ENCODE measurements around the gene IL34. TPM values are rescaled to one million over a fixed set of nuclear protein-coding genes. Genes with fewer than 3 reads are reported as not detected.
A peak's percentile ranks its signal among the peaks of the same experiment; 100 is the strongest.

IL34 gene
- total RNA-seq (2014; rRNA removed; shearing (Covaris generic)) (1.0 TPM in 1 of 2 replicates, not detected in the other), polyA plus RNA-seq (2016; fragmentation: Nextera tagmentation; extraction: Ambion mirVana) (0.15 TPM in 1 of 2 replicates, not detected in the other)

DNA sequence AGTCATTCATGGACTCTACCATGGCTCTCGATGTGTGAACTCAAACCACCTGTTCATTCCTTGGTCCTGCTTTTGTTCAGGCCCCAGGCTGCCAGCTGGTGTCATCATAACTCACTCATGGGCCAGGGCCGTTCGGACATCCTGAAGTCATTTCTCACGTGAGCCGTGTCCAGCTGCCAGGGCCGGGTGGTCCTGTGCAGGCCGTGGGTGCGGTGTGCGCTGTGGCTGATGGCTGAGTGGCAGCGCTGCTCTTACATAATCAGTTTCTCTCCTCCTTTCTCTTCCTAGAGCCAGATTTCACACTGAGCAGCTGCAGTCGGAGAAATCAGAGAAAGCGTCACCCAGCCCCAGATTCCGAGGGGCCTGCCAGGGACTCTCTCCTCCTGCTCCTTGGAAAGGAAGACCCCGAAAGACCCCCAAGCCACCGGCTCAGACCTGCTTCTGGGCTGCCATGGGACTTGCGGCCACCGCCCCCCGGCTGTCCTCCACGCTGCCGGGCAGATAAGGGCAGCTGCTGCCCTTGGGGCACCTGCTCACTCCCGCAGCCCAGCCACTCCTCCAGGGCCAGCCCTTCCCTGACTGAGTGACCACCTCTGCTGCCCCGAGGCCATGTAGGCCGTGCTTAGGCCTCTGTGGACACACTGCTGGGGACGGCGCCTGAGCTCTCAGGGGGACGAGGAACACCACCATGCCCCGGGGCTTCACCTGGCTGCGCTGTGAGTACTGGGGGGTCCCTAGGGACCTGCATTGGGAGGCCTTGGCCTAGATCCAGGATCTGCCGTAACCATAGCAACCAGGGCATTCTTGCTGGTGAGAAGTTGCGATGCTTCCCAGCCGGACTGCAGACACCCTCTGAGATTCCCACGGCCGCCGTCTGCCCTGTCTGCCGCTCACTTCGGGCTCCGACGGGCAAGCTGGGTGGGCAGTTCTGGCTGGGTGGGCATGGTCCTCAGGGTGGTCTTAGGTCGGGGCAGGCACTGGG is at the start of gene IL34:
Gene IL34 (plus strand): TSS at position 300 of the 982 bp plus-strand sequence. CDS start 389 bp downstream, at position 689.
- Histone ChIP-seq H3K27ac (no peak within 1 kb of the TSS), H3K36me3 (ENCODE audit: low read depth) (no peaks in the 10 kb centered on the region), H2AFZ (0 out of 2 replicates have a peak within 1 kb of the TSS, but pooled peaks have one; percentile 39), H3K9me2 (ENCODE audit: insufficient read depth) (no peaks in the 10 kb centered on the region), H3K4me2 (ENCODE audit: unreplicated experiment) (no peak within 1 kb of the TSS), H3F3A (ENCODE audit: insufficient read depth) (no peaks in the 10 kb centered on the region), H3K9ac (no peak within 1 kb of the TSS), H3K27me3 (replicated peaks; ENCODE audit: insufficient read depth) (no peaks in the 10 kb centered on the region), H3K9me3 (ENCODE audit: low read depth) (no peaks in the 10 kb centered on the region), H4K20me1 (ENCODE audit: insufficient read depth) (no peaks in the 10 kb centered on the region), H3K4me1 (ENCODE audit: insufficient read depth) (0 out of 2 replicates have a peak, but pooled peaks cover 7% of the 10 kb centered on the region), H3K79me2 (ENCODE audit: insufficient read depth) (no peaks in the 10 kb centered on the region), H3K4me3 (no peak within 1 kb of the TSS)
- in situ Hi-C loops (cut with MboI): loop anchor here (10.0 kb wide), 2 partner anchors 112 to 292 kb away; no protein-coding TSS in a partner anchor
- DNase-seq: peak; percentile 45
- WGBS, 2 experiments (ENCODE audit: low coverage in 1 of 2, low lambda C conversion rate in 2 of 2, missing lambda C conversion rate in 2 of 2): 44 to 45% methylated on average over 37 to 38 of the region's 39 CpGs
- TF ChIP-seq EZH2 (IDR thresholded peaks at IDR 0.05; ENCODE audit: insufficient read depth, poor library complexity, severe bottlenecking): no peak
- no peak for TF ChIP-seq EZH2phosphoT487 (IDR thresholded peaks at IDR 0.05; ENCODE audit: insufficient read depth, low read depth)

- WGBS, 2 experiments (ENCODE audit: low coverage in 1 of 2, low lambda C conversion rate in 2 of 2, missing lambda C conversion rate in 2 of 2): 53 to 56% methylated on average over 4 of the region's 4 CpGs
- in situ Hi-C loops (cut with MboI): no loop called here
Observed at GRCh38 chr16:70597135-70597835, 49.1 kb upstream of the IL34 start.

DNA sequence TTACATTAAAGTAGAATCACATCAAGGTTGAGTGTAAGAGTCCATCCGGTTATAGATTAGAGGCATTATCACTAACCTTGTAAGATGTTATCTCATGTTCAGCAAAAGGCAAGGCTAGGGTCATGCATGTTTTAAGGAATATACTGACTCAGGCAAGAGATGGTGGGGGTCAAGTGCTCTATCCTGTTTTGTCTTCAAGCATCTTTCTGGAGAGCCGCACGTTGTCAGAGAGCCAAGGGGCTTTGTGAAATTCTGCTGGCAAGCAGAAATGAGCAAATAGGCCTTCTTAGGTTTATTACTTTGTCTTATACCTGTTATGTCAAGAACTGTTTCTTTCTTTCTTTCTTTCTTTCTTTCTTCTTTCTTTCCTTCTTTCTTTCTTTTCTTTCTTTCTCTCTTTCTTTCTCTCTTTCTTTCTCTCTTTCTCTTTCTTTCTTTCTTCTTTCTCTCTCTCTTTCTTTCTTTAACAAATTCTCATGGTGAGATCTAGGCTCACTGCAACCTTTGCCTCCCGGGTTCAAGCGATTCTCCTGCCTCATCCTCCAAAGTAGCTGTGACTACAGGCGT is 47.3 kb upstream of the IL34 start:
- H3F3A ChIP-seq (ENCODE audit: insufficient read depth): no peaks in the 10 kb centered on the region
- WGBS, 2 experiments (ENCODE audit: low coverage in 1 of 2, low lambda C conversion rate in 2 of 2, missing lambda C conversion rate in 2 of 2): 77 to 86% methylated on average over 6 of the region's 6 CpGs
- no peaks in the 10 kb centered on the region for H4K20me1 ChIP-seq (ENCODE audit: insufficient read depth)
- no peaks in the 10 kb centered on the region for H3K9me2 ChIP-seq (ENCODE audit: insufficient read depth)
- DNase-seq: no peak
- no peak for TF ChIP-seq EZH2 (IDR thresholded peaks at IDR 0.05; ENCODE audit: insufficient read depth, poor library complexity, severe bottlenecking)
- TF ChIP-seq EZH2phosphoT487 (IDR thresholded peaks at IDR 0.05; ENCODE audit: insufficient read depth, low read depth): no peak
- H3K4me2 ChIP-seq (ENCODE audit: unreplicated experiment): no peak overlapping the region
- H3K79me2 ChIP-seq (ENCODE audit: insufficient read depth): no peaks in the 10 kb centered on the region
- no peak overlapping the region for H3K27ac ChIP-seq
- no peak overlapping the region for H3K4me3 ChIP-seq
- no peaks in the 10 kb centered on the region for H3K36me3 ChIP-seq (ENCODE audit: low read depth)
- H3K27me3 ChIP-seq (replicated peaks; ENCODE audit: insufficient read depth): no peaks in the 10 kb centered on the region
- no peak overlapping the region for H2AFZ ChIP-seq
- in situ Hi-C loops (cut with MboI): no loop called here
- H3K4me1 ChIP-seq (ENCODE audit: insufficient read depth): no peaks in the 10 kb centered on the region
- no peak overlapping the region for H3K9ac ChIP-seq
- H3K9me3 ChIP-seq (ENCODE audit: low read depth): no peaks in the 10 kb centered on the region

More at GRCh38 chr16:70597135-70597835, 49.1 kb upstream of the IL34 start:
- no peaks in the 10 kb centered on the region for H3K79me2 ChIP-seq (ENCODE audit: insufficient read depth)
- no peaks in the 10 kb centered on the region for H3K4me1 ChIP-seq (ENCODE audit: insufficient read depth)
- H2AFZ ChIP-seq: no peak overlapping the region
- H3F3A ChIP-seq (ENCODE audit: insufficient read depth): no peaks in the 10 kb centered on the region
- no peaks in the 10 kb centered on the region for H4K20me1 ChIP-seq (ENCODE audit: insufficient read depth)
- no peak overlapping the region for H3K9ac ChIP-seq
- no peak for TF ChIP-seq EZH2phosphoT487 (IDR thresholded peaks at IDR 0.05; ENCODE audit: insufficient read depth, low read depth)
- TF ChIP-seq EZH2 (IDR thresholded peaks at IDR 0.05; ENCODE audit: insufficient read depth, poor library complexity, severe bottlenecking): no peak
- no peaks in the 10 kb centered on the region for H3K9me3 ChIP-seq (ENCODE audit: low read depth)
- no peaks in the 10 kb centered on the region for H3K27me3 ChIP-seq (replicated peaks; ENCODE audit: insufficient read depth)
- no peak overlapping the region for H3K4me3 ChIP-seq
- no peak overlapping the region for H3K27ac ChIP-seq
- H3K36me3 ChIP-seq (ENCODE audit: low read depth): no peaks in the 10 kb centered on the region
- H3K4me2 ChIP-seq (ENCODE audit: unreplicated experiment): no peak overlapping the region
- no peaks in the 10 kb centered on the region for H3K9me2 ChIP-seq (ENCODE audit: insufficient read depth)
- DNase-seq: no peak

DNA sequence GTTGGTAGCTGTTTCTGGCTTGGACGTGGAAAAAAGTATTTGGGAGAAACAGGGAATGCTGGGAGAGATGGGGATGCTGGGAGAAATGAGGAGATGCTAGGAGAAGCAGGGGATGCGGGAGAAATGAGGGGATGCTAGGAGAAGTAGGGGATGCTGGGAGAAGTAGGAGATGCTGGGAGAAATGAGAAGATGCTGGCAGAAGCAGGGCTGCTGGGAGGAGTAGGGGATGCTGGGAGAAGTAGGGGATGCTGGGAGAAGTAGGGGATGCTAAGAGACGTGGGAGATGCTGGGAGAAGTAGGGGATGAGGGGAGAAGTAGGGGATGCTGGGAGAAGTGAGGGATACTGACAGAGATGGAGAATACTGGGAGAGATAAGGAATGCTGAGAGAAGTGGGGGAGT is 45.6 kb upstream of the IL34 start:
- H3K27ac ChIP-seq: no peak overlapping the region

More for the DNA sequence above, 45.6 kb upstream of the IL34 start:
- Histone ChIP-seq H2AFZ (no peak overlapping the region), H4K20me1 (ENCODE audit: insufficient read depth) (no peaks in the 10 kb centered on the region), H3K4me2 (ENCODE audit: unreplicated experiment) (no peak overlapping the region), H3K27me3 (replicated peaks; ENCODE audit: insufficient read depth) (no peaks in the 10 kb centered on the region), H3K4me3 (no peak overlapping the region), H3F3A (ENCODE audit: insufficient read depth) (no peaks in the 10 kb centered on the region), H3K9me2 (ENCODE audit: insufficient read depth) (no peaks in the 10 kb centered on the region), H3K36me3 (ENCODE audit: low read depth) (no peaks in the 10 kb centered on the region), H3K4me1 (ENCODE audit: insufficient read depth) (no peaks in the 10 kb centered on the region), H3K9me3 (ENCODE audit: low read depth) (no peaks in the 10 kb centered on the region), H3K9ac (no peak overlapping the region), H3K79me2 (ENCODE audit: insufficient read depth) (no peaks in the 10 kb centered on the region)
- in situ Hi-C loops (cut with MboI): no loop called here
- WGBS, 2 experiments (ENCODE audit: low coverage in 1 of 2, low lambda C conversion rate in 2 of 2, missing lambda C conversion rate in 2 of 2): 63 to 73% methylated on average over 3 of the region's 3 CpGs
- TF ChIP-seq EZH2phosphoT487 (IDR thresholded peaks at IDR 0.05; ENCODE audit: insufficient read depth, low read depth) (no peak), EZH2 (IDR thresholded peaks at IDR 0.05; ENCODE audit: insufficient read depth, poor library complexity, severe bottlenecking) (no peak)
- no peak for DNase-seq
